ENCODE data around the gene PRG2. TPM values are rescaled to one million over a fixed set of nuclear protein-coding genes. Genes with fewer than 3 reads are reported as not detected.

The PRG2 gene
- total and polyA plus RNA-seq, 2 of the 13 experiments (the other 11 are each of a cell fraction or from before 2014, with no cell fraction given): not detected

DNA sequence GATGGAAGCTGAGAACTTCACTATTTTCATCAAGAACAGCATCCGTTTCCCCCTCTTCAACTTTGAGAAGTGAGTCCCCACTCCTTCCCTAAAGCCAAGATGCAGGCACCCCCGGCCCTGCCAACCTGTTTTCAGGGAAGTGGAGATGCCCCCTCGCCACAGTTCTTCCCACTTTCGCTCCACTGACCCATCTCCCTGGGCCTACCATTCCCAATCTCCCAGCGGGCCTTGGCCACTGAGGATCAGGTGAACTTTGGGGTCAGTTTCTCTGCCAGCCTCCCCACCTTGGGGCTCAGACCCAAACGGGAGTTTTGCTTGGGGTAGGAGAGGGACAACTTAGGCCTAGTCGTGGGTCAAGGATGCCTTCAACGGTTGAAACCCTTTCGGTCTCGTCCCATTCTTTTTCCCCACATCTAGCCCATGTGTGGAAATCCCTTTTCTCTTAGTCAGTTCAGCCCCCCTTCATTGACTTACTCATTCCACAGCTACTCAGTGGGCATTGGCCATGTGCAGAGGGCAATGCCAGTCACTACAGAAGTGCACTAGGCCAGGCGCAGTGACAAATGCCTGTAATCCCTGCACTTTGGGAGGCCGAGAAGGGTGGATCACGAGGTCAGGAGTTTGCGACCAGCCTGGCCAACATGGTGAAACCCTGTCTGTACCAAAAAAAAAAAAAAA lies 41.7 kb downstream of the PRG2 start:
- H3K4me3 ChIP-seq (replicated peaks in 1 of 3; ENCODE audit: insufficient read depth in 1 of 3, low read depth in 2 of 3, low read length in 3 of 3): no peak overlapping the region
- ChIA-PET POLR2A (no interaction called here), CTCF (ENCODE audit: low intra/inter-chr PET ratio, low total read pairs) (no interaction called here)
- H3K79me2 ChIP-seq (ENCODE audit: insufficient read depth, low read length): no peaks in the 10 kb centered on the region
- no peak overlapping the region; the same call in 1 of the 2 replicates for H3K4me2 ChIP-seq (ENCODE audit: low read depth, low read length)
- WGBS (ENCODE audit: low lambda C conversion rate): 72% methylated on average over 14 of the region's 14 CpGs
- H3K27me3 ChIP-seq (ENCODE audit: control insufficient read depth in 1 of 2, insufficient read depth in 2 of 2, low read length in 2 of 2): peaks cover 1 to 12% of the 10 kb centered on the region in 2 experiments; a peak in 4 of 5 replicates
- no TSS peak for BruUV-seq (replicated peaks)
- ATAC-seq (no peak), FAIRE-seq (no peak), DNase-seq (ENCODE audit: low spot score) (no peak)
- H3K36me3 ChIP-seq (replicated peaks in 1 of 2; ENCODE audit: control insufficient read depth in 1 of 2, insufficient read depth in 2 of 2, low read length in 2 of 2): no peaks in the 10 kb centered on the region
- H3K27ac ChIP-seq (ENCODE audit: extremely low read length, insufficient read depth, low read length): no peak overlapping the region
- TF ChIP-seq, protein P1, sequence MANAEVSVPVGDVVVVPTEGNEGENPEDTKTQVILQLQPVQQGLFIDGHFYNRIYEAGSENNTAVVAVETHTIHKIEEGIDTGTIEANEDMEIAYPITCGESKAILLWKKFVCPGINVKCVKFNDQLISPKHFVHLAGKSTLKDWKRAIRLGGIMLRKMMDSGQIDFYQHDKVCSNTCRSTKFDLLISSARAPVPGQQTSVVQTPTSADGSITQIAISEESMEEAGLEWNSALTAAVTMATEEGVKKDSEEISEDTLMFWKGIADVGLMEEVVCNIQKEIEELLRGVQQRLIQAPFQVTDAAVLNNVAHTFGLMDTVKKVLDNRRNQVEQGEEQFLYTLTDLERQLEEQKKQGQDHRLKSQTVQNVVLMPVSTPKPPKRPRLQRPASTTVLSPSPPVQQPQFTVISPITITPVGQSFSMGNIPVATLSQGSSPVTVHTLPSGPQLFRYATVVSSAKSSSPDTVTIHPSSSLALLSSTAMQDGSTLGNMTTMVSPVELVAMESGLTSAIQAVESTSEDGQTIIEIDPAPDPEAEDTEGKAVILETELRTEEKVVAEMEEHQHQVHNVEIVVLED (CRISPR knock-in tag; IDR thresholded peaks at IDR 0.05; ENCODE audit: borderline replicate concordance): no peak
- TF ChIP-seq, protein P2, sequence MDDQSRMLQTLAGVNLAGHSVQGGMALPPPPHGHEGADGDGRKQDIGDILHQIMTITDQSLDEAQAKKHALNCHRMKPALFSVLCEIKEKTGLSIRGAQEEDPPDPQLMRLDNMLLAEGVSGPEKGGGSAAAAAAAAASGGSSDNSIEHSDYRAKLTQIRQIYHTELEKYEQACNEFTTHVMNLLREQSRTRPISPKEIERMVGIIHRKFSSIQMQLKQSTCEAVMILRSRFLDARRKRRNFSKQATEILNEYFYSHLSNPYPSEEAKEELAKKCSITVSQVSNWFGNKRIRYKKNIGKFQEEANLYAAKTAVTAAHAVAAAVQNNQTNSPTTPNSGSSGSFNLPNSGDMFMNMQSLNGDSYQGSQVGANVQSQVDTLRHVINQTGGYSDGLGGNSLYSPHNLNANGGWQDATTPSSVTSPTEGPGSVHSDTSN (CRISPR knock-in tag; IDR thresholded peaks at IDR 0.05; ENCODE audit: borderline replicate concordance): no peak
- TF ChIP-seq MBD4 (IDR thresholded peaks at IDR 0.05; ENCODE audit: borderline replicate concordance, low read length) (no peak), ZNF552 (CRISPR knock-in tag; IDR thresholded peaks at IDR 0.05; ENCODE audit: borderline replicate concordance) (no peak), ZNF615 (CRISPR knock-in tag; IDR thresholded peaks at IDR 0.05; ENCODE audit: borderline replicate concordance) (no peak), ZNF224 (CRISPR knock-in tag; IDR thresholded peaks at IDR 0.05) (no peak), MIER2 (CRISPR knock-in tag; IDR thresholded peaks at IDR 0.05) (no peak), MZF1 (CRISPR knock-in tag; IDR thresholded peaks at IDR 0.05; ENCODE audit: borderline replicate concordance) (no peak), ZNF367 (CRISPR knock-in tag; IDR thresholded peaks at IDR 0.05; ENCODE audit: borderline replicate concordance) (no peak), ZNF317 (CRISPR knock-in tag; IDR thresholded peaks at IDR 0.05) (no peak), ZFP37 (CRISPR knock-in tag; IDR thresholded peaks at IDR 0.05; ENCODE audit: borderline replicate concordance) (no peak), SP5 (CRISPR knock-in tag; IDR thresholded peaks at IDR 0.05; ENCODE audit: borderline replicate concordance, low read depth) (no peak), XBP1 (CRISPR knock-in tag; IDR thresholded peaks at IDR 0.05) (no peak)
- TF ChIP-seq, protein P3, sequence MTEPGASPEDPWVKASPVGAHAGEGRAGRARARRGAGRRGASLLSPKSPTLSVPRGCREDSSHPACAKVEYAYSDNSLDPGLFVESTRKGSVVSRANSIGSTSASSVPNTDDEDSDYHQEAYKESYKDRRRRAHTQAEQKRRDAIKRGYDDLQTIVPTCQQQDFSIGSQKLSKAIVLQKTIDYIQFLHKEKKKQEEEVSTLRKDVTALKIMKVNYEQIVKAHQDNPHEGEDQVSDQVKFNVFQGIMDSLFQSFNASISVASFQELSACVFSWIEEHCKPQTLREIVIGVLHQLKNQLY (CRISPR knock-in tag; IDR thresholded peaks at IDR 0.05): no peak
- TF ChIP-seq, protein P4, sequence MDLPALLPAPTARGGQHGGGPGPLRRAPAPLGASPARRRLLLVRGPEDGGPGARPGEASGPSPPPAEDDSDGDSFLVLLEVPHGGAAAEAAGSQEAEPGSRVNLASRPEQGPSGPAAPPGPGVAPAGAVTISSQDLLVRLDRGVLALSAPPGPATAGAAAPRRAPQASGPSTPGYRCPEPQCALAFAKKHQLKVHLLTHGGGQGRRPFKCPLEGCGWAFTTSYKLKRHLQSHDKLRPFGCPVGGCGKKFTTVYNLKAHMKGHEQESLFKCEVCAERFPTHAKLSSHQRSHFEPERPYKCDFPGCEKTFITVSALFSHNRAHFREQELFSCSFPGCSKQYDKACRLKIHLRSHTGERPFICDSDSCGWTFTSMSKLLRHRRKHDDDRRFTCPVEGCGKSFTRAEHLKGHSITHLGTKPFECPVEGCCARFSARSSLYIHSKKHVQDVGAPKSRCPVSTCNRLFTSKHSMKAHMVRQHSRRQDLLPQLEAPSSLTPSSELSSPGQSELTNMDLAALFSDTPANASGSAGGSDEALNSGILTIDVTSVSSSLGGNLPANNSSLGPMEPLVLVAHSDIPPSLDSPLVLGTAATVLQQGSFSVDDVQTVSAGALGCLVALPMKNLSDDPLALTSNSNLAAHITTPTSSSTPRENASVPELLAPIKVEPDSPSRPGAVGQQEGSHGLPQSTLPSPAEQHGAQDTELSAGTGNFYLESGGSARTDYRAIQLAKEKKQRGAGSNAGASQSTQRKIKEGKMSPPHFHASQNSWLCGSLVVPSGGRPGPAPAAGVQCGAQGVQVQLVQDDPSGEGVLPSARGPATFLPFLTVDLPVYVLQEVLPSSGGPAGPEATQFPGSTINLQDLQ (CRISPR knock-in tag; IDR thresholded peaks at IDR 0.05): no peak
- TF ChIP-seq, protein P5, sequence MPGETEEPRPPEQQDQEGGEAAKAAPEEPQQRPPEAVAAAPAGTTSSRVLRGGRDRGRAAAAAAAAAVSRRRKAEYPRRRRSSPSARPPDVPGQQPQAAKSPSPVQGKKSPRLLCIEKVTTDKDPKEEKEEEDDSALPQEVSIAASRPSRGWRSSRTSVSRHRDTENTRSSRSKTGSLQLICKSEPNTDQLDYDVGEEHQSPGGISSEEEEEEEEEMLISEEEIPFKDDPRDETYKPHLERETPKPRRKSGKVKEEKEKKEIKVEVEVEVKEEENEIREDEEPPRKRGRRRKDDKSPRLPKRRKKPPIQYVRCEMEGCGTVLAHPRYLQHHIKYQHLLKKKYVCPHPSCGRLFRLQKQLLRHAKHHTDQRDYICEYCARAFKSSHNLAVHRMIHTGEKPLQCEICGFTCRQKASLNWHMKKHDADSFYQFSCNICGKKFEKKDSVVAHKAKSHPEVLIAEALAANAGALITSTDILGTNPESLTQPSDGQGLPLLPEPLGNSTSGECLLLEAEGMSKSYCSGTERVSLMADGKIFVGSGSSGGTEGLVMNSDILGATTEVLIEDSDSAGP (CRISPR knock-in tag; IDR thresholded peaks at IDR 0.05; ENCODE audit: borderline replicate concordance): no peak
- peaks cover 48% of the 10 kb centered on the region for H3K4me1 ChIP-seq (ENCODE audit: insufficient read depth, low read length)
- H2AFZ ChIP-seq (ENCODE audit: low read length): no peak overlapping the region
- no peaks in the 10 kb centered on the region for H3K9me3 ChIP-seq (ENCODE audit: low read length)
- in situ Hi-C loops (cut with HindIII; ENCODE audit: extremely low pct_ligation_motif_present, low pct_unique_long_range_greater_than_20kb): loop anchor here (5.0 to 10.0 kb wide), 4 partner anchors 109 to 294 kb away; partner anchors contain the start of genes TIMM10 and UBE2L6
- intact Hi-C loops (cut with micrococcal nuclease; ENCODE audit: unreplicated experiment): loop anchor here (5.0 to 10.0 kb wide), 2 partner anchors 71 to 214 kb away; no protein-coding TSS in a partner anchor
- no peak overlapping the region for H3K9ac ChIP-seq (ENCODE audit: insufficient read depth, low read depth, low read length)
- no peaks in the 10 kb centered on the region for H4K20me1 ChIP-seq (ENCODE audit: insufficient read depth, low read length)
